ENCODE data around the gene PCED1B.
A peak's percentile ranks its signal among the peaks of the same experiment; 100 is the strongest.
"Not testable (repeated sequence)": the region's sequence is repeated elsewhere in the genome, so short reads cannot be mapped to it uniquely, and the experiment has no call there.

The PCED1B gene

GRCh38 chr12:47182164-47182938, 102.9 kb downstream of the PCED1B start:
- not testable (repeated sequence) for DNase-seq

GRCh38 chr12:47184229-47184628, 104.8 kb downstream of the PCED1B start:
- peak; percentile 7 for DNase-seq

GRCh38 chr12:47184813-47185212, 105.4 kb downstream of the PCED1B start:
- no peak for DNase-seq

GRCh38 chr12:47186246-47186645, 106.8 kb downstream of the PCED1B start:
- DNase-seq = no peak

GRCh38 chr12:47188576-47189441, 109.4 kb downstream of the PCED1B start:
- DNase-seq = no peak

GRCh38 chr12:47189728-47190127, 110.3 kb downstream of the PCED1B start:
- DNase-seq = no peak

GRCh38 chr12:47190271-47190750, 110.9 kb downstream of the PCED1B start:
- no peak for DNase-seq

GRCh38 chr12:47190905-47191304, 111.5 kb downstream of the PCED1B start:
- no peak for DNase-seq

- no peak for DNase-seq
These were observed 112.6 kb downstream of the PCED1B start for GRCh38 chr12:47192051-47192450.

GRCh38 chr12:47193066-47193465, 113.6 kb downstream of the PCED1B start:
- DNase-seq = no peak

- no peak for DNase-seq
These were observed 115.1 kb downstream of the PCED1B start for GRCh38 chr12:47194501-47194900.

GRCh38 chr12:47200446-47200845, 121.0 kb downstream of the PCED1B start:
- no peak for DNase-seq

- not testable (repeated sequence) for DNase-seq
These were observed 121.8 kb downstream of the PCED1B start for GRCh38 chr12:47201190-47201589.

- DNase-seq = no peak
These were observed 122.8 kb downstream of the PCED1B start for GRCh38 chr12:47202176-47202575.

GRCh38 chr12:47205532-47206449, 126.4 kb downstream of the PCED1B start:
- no peak for DNase-seq

GRCh38 chr12:47206450-47207339, 127.3 kb downstream of the PCED1B start:
- no peak for DNase-seq

- DNase-seq = no peak
These were observed 127.9 kb downstream of the PCED1B start for GRCh38 chr12:47207340-47207717.

GRCh38 chr12:47207829-47208248, 128.4 kb downstream of the PCED1B start:
- DNase-seq = no peak

- no peak for DNase-seq
These were observed 129.6 kb downstream of the PCED1B start for GRCh38 chr12:47209014-47209413.

GRCh38 chr12:47210776-47211175, 131.4 kb downstream of the PCED1B start:
- DNase-seq = no peak

GRCh38 chr12:47212701-47213039, 133.2 kb downstream of the PCED1B start:
- DNase-seq = no peak

GRCh38 chr12:47213396-47213795, 134.0 kb downstream of the PCED1B start:
- DNase-seq = no peak

Data from DMS153 (cell line).